ENCODE measurements around the gene ZNF195. TPM values are rescaled to one million over a fixed set of nuclear protein-coding genes. Genes with fewer than 3 reads are reported as not detected.

The ZNF195 gene
- total and polyA plus RNA-seq, 4 donors = 6.0 to 18.4 (median 11.4) TPM

DNA sequence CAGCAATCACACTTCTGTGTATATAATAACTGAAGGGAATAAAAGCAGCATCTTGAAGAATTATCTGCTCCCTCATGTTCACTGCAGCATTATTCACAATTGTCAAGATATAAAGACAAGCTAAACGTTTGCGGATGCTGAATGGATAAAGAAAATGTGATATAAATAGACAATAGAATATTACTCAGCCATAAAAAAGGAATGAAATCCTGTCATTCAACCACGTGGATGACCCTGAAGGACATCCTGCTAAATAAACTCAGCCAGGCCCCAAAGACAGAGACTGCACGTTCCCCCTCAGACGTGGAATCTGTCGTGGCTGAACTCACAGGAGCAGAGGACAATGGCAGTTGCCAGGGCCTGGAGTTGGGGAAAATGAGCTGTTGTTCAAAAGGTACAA, 9.6 kb downstream of the ZNF195 start:
- Histone ChIP-seq H3K27me3 (ENCODE audit: control insufficient read depth in 1 of 2, insufficient read depth in 2 of 2, low read length in 1 of 2) (no peaks in the 10 kb centered on the region), H3K36me3 (ENCODE audit: control insufficient read depth in 1 of 2, insufficient read depth in 2 of 2, low read length in 1 of 2) (peaks cover 13 to 14% of the 10 kb centered on the region in 2 donors), H3K4me3 (ENCODE audit: low read length in 2 of 2) (no peak overlapping the region), H3K27ac (ENCODE audit: low read depth in 1 of 2, low read length in 2 of 2) (no peak overlapping the region), H3K9me3 (ENCODE audit: control insufficient read depth, low read length) (no peaks in the 10 kb centered on the region), H3K4me1 (ENCODE audit: control insufficient read depth in 1 of 2, insufficient read depth in 2 of 2, low read length in 2 of 2) (no peaks in the 10 kb centered on the region)
- DNase-seq = no peak
- intact Hi-C loops (cut with DNase I) = no loop called here
- WGBS, 2 donors = 80 to 95% methylated on average over 6 of the region's 6 CpGs
- ATAC-seq (ENCODE audit: low FRiP score) = no peak

DNA sequence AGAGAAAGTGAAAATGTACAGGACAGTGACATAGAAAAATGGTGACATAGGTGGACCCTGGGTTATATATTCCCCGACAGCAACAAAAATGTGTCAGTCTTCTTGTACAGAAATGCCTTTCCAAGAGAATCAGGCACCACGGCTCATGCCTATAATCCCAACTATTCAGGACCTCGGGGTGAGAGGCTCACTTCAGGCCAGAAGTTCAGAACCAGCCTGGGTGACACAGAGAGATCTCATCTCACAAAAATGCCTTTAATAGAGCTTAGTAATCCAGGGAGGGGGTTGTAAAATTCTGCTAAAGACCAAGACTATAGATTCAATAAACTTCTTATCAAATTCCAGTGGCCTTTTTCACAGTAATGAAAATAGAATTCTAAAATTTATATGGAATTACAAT, 10.7 kb downstream of the ZNF195 start:
- Histone ChIP-seq H3K36me3 (ENCODE audit: control insufficient read depth in 1 of 2, insufficient read depth in 2 of 2, low read length in 1 of 2) (peaks cover 13 to 20% of the 10 kb centered on the region in 2 donors), H3K4me3 (ENCODE audit: low read length in 2 of 2) (no peak overlapping the region), H3K9me3 (ENCODE audit: control insufficient read depth, low read length) (peaks cover 2% of the 10 kb centered on the region), H3K27me3 (ENCODE audit: control insufficient read depth in 1 of 2, insufficient read depth in 2 of 2, low read length in 1 of 2) (no peaks in the 10 kb centered on the region), H3K27ac (ENCODE audit: low read depth in 1 of 2, low read length in 2 of 2) (no peak overlapping the region), H3K4me1 (ENCODE audit: control insufficient read depth in 1 of 2, insufficient read depth in 2 of 2, low read length in 2 of 2) (no peaks in the 10 kb centered on the region)
- intact Hi-C loops (cut with DNase I) = no loop called here
- ATAC-seq (ENCODE audit: low FRiP score) = no peak
- WGBS, 2 donors = 92% methylated on average over 3 of the region's 3 CpGs
- DNase-seq = no peak

DNA sequence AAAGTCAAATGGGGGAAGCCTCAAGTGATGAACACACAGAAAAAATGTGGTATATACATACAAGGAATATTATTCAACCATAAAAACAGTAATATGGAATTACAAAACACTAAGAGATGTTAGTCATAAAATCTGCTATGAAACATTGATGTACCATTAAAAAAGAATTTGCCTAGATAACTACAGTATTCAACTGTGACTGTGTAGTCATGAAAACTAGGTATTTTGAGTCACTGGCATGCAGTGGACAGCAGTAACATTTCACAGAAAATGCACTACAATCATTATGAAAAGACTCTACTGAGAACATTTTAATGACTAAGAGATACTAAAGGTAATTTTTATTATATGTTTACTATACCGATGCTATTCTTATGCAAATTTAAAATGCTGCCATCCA, 11.7 kb downstream of the ZNF195 start:
- Histone ChIP-seq H3K4me3 (ENCODE audit: low read length in 2 of 2) (no peak overlapping the region), H3K27ac (ENCODE audit: low read depth in 1 of 2, low read length in 2 of 2) (no peak overlapping the region), H3K9me3 (ENCODE audit: control insufficient read depth, low read length) (peaks cover 2% of the 10 kb centered on the region), H3K36me3 (ENCODE audit: control insufficient read depth in 1 of 2, insufficient read depth in 2 of 2, low read length in 1 of 2) (peaks cover 13 to 20% of the 10 kb centered on the region in 2 donors), H3K4me1 (ENCODE audit: control insufficient read depth in 1 of 2, insufficient read depth in 2 of 2, low read length in 2 of 2) (no peaks in the 10 kb centered on the region), H3K27me3 (ENCODE audit: control insufficient read depth in 1 of 2, insufficient read depth in 2 of 2, low read length in 1 of 2) (no peaks in the 10 kb centered on the region)
- DNase-seq (no peak), ATAC-seq (ENCODE audit: low FRiP score) (no peak)
- intact Hi-C loops (cut with DNase I) = no loop called here
- 98 to 100% methylated on average over 1 of the region's 1 CpG for WGBS, 2 donors

DNA sequence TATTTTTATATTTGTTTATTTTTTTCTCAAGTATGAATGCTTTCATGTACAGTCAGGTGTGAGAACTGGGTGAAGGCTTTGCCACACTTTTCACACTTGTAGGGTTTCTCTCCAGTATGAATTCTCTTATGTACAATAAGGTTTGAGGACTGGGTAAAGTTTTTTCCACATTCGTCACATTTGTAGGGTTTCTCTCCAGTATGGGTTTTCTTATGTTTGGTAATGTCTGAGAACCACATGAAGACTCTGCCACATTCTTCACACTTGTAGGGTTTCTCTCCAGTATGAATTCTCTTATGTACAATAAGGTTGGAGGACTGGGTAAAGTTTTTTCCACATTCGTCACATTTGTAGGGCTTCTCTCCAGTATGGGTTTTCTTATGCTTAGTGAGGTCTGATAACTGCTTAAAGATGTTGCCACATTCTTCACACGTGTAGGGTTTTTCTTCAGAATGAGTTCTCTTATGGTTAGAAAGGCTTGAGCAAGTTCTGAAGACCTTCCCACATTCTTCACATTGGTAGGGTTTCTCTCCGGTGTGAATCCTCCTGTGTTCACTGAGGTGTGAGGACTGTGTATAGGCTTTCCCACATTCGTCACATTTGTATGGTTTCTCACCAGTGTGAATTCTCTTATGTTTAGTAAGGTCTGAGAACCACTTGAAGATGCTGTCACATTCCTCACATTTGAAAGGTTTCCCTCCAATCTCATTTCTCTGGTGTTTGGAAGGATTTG, 19.7 kb downstream of the ZNF195 start:
- no peaks in the 10 kb centered on the region for H3K4me1 ChIP-seq (ENCODE audit: control insufficient read depth in 1 of 2, insufficient read depth in 2 of 2, low read length in 2 of 2)
- DNase-seq (no peak), ATAC-seq (ENCODE audit: low FRiP score) (no peak)
- H3K27ac ChIP-seq (ENCODE audit: low read depth in 1 of 2, low read length in 2 of 2) = no peak overlapping the region
- peaks cover 15 to 32% of the 10 kb centered on the region in 2 donors for H3K36me3 ChIP-seq (ENCODE audit: control insufficient read depth in 1 of 2, insufficient read depth in 2 of 2, low read length in 1 of 2)
- WGBS, 2 donors = 96 to 100% methylated on average over 5 of the region's 5 CpGs
- H3K9me3 ChIP-seq (ENCODE audit: control insufficient read depth, low read length) = peaks cover 14% of the 10 kb centered on the region
- intact Hi-C loops (cut with DNase I) = no loop called here
- no peaks in the 10 kb centered on the region for H3K27me3 ChIP-seq (ENCODE audit: control insufficient read depth in 1 of 2, insufficient read depth in 2 of 2, low read length in 1 of 2)
- H3K4me3 ChIP-seq (ENCODE audit: low read length in 2 of 2) = no peak overlapping the region

DNA sequence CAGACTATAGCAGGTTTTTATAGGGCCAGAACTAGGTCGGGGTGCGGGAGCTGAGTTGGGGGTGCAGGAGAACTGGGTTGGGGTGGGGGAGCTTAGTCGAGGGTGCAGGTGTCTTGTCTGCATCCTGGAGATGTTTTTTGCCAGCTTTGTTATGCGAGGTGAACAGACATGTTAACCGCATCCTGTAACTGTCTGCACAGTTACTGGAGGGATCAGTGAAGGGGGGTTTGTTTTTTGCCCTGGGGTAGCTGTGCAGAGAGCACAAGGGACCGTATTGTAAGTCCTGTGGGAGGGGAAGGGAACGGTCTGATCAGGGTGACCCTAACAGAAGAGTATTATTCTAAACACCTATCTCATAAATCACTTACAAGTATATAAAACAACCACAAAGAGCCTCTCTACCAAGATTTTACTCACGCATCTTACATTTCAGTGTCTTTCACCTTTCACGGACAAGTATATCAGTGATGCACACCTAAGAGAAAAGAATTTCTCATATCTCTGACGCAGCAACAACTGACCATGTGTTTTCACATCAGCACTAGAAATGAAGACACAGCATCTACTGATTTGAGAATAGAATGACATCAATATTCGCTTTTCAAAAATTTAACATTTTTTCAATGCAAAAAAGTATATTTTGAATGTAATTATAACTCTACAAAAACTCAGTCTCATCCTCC, 20.8 kb downstream of the ZNF195 start:
- peaks cover 15 to 26% of the 10 kb centered on the region in 2 donors for H3K36me3 ChIP-seq (ENCODE audit: control insufficient read depth in 1 of 2, insufficient read depth in 2 of 2, low read length in 1 of 2)

DNA sequence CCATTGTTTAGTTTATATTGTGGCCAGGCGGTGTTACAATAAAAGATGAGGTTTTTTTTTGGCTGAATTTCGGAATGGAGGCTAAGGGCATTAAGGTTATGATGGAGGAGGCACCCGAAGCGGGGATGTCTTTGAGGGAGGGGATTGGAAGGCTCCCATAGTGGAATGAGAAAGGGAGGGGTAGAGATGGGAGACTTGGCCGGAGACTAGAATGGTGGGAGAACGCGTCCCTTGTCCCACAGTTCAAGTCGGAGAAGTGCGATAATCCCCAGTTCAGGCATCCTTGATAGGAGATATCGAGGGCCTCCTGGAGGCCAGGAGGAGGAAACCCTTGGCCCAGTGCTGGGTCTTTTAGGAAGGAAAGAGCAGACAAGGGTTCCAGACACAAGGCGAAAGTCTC, 21.6 kb downstream of the ZNF195 start:
- Histone ChIP-seq H3K27me3 (ENCODE audit: control insufficient read depth in 1 of 2, insufficient read depth in 2 of 2, low read length in 1 of 2) (no peaks in the 10 kb centered on the region), H3K4me3 (ENCODE audit: low read length in 2 of 2) (no peak overlapping the region), H3K36me3 (ENCODE audit: control insufficient read depth in 1 of 2, insufficient read depth in 2 of 2, low read length in 1 of 2) (peaks cover 15 to 26% of the 10 kb centered on the region in 2 donors), H3K9me3 (ENCODE audit: control insufficient read depth, low read length) (peaks cover 14% of the 10 kb centered on the region), H3K27ac (ENCODE audit: low read depth in 1 of 2, low read length in 2 of 2) (no peak overlapping the region), H3K4me1 (ENCODE audit: control insufficient read depth in 1 of 2, insufficient read depth in 2 of 2, low read length in 2 of 2) (no peaks in the 10 kb centered on the region)
- WGBS, 2 donors = 89 to 97% methylated on average over 11 of the region's 11 CpGs
- intact Hi-C loops (cut with DNase I) = no loop called here
- DNase-seq (no peak), ATAC-seq (ENCODE audit: low FRiP score) (no peak)

More for the DNA sequence above, 20.8 kb downstream of the ZNF195 start:
- no peak overlapping the region for H3K4me3 ChIP-seq (ENCODE audit: low read length in 2 of 2)
- ATAC-seq (ENCODE audit: low FRiP score) (no peak), DNase-seq (no peak)
- intact Hi-C loops (cut with DNase I) = no loop called here
- 88 to 92% methylated on average over 11 of the region's 11 CpGs for WGBS, 2 donors
- H3K9me3 ChIP-seq (ENCODE audit: control insufficient read depth, low read length) = peaks cover 14% of the 10 kb centered on the region
- H3K27me3 ChIP-seq (ENCODE audit: control insufficient read depth in 1 of 2, insufficient read depth in 2 of 2, low read length in 1 of 2) = no peaks in the 10 kb centered on the region
- H3K4me1 ChIP-seq (ENCODE audit: control insufficient read depth in 1 of 2, insufficient read depth in 2 of 2, low read length in 2 of 2) = no peaks in the 10 kb centered on the region
- H3K27ac ChIP-seq (ENCODE audit: low read depth in 1 of 2, low read length in 2 of 2) = no peak overlapping the region

DNA sequence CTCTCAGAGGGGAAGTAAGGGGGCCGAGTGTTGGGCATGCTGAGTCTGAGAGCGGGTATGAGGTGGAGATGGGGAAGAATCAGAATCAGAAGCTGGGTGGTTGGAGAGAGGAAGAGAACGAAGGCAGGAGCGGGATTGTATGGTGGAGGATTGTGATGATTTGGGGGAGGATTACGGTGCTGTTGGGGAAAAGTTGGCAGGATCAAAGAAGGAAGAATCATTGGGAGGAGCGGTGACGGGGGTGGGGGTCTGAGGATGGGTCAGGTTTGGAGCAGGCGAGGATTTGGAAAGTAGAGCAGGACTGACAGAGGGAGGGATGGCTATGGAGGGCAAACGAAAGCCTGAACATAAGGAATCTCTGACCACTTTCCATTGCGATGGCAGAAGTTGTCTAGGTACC, 22.1 kb downstream of the ZNF195 start:
- Histone ChIP-seq H3K4me3 (ENCODE audit: low read length in 2 of 2) (no peak overlapping the region), H3K36me3 (ENCODE audit: control insufficient read depth in 1 of 2, insufficient read depth in 2 of 2, low read length in 1 of 2) (peaks cover 15 to 26% of the 10 kb centered on the region in 2 donors), H3K27me3 (ENCODE audit: control insufficient read depth in 1 of 2, insufficient read depth in 2 of 2, low read length in 1 of 2) (no peaks in the 10 kb centered on the region), H3K4me1 (ENCODE audit: control insufficient read depth in 1 of 2, insufficient read depth in 2 of 2, low read length in 2 of 2) (no peaks in the 10 kb centered on the region), H3K27ac (ENCODE audit: low read depth in 1 of 2, low read length in 2 of 2) (no peak overlapping the region), H3K9me3 (ENCODE audit: control insufficient read depth, low read length) (peaks cover 15% of the 10 kb centered on the region)
- 96 to 97% methylated on average over 10 of the region's 10 CpGs for WGBS, 2 donors
- ATAC-seq (ENCODE audit: low FRiP score) = no peak
- intact Hi-C loops (cut with DNase I) = no loop called here
- no peak for DNase-seq

DNA sequence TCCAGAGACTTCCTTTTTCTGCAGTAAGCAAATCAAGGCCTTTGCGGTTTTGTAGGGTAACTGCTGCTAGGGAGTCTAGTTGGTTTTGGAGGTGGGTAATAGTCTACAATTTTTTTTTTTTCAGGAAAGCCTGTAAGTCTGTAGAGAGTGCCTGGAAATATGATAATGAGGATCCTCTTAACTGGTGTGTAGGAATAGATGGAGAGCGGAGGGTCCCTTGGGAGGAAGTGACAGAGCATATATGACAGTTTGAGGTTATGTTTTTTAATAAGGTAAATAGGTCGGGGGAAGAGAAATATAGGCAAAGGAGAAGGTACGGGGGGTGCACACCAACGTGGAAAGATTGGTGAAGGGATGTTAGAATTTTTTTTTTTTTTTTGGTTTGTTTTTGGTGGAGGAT, 25.9 kb downstream of the ZNF195 start:
- H3K36me3 ChIP-seq (ENCODE audit: control insufficient read depth in 1 of 2, insufficient read depth in 2 of 2, low read length in 1 of 2) = no peaks in the 10 kb centered on the region
- DNase-seq = no peak
- H3K27ac ChIP-seq (ENCODE audit: low read depth in 1 of 2, low read length in 2 of 2) = no peak overlapping the region
- H3K4me3 ChIP-seq (ENCODE audit: low read length in 2 of 2) = no peak overlapping the region
- WGBS, 2 donors = 91% methylated on average over 5 of the region's 5 CpGs
- H3K27me3 ChIP-seq (ENCODE audit: control insufficient read depth in 1 of 2, insufficient read depth in 2 of 2, low read length in 1 of 2) = no peaks in the 10 kb centered on the region
- intact Hi-C loops (cut with DNase I) = no loop called here
- ATAC-seq (ENCODE audit: low FRiP score) = no peak
- H3K9me3 ChIP-seq (ENCODE audit: control insufficient read depth, low read length) = peaks cover 3% of the 10 kb centered on the region
- H3K4me1 ChIP-seq (ENCODE audit: control insufficient read depth in 1 of 2, insufficient read depth in 2 of 2, low read length in 2 of 2) = no peaks in the 10 kb centered on the region

DNA sequence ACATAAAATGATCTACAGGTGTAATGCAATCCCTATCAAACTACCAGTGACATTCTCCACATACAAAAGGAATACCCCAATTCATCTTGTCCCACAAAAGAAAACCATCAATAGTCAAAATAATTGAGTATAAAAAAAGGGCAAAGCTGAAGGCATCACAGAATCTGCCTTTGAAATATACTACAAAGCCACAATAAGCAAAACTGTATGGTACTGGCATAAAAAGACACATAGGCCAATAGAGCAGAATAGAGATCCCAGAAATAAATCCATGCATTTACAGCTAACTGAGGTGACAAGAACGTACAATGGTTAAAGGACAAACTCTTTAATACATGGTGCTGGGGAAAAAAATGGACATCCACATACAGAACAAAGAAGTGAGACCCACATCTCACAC, 31.8 kb downstream of the ZNF195 start:
- Histone ChIP-seq H3K4me3 (ENCODE audit: low read length in 2 of 2) (no peak overlapping the region), H3K4me1 (ENCODE audit: control insufficient read depth in 1 of 2, insufficient read depth in 2 of 2, low read length in 2 of 2) (no peaks in the 10 kb centered on the region), H3K27me3 (ENCODE audit: control insufficient read depth in 1 of 2, insufficient read depth in 2 of 2, low read length in 1 of 2) (no peaks in the 10 kb centered on the region), H3K9me3 (ENCODE audit: control insufficient read depth, low read length) (peaks cover under 1% of the 10 kb centered on the region), H3K27ac (ENCODE audit: low read depth in 1 of 2, low read length in 2 of 2) (no peak overlapping the region), H3K36me3 (ENCODE audit: control insufficient read depth in 1 of 2, insufficient read depth in 2 of 2, low read length in 1 of 2) (no peaks in the 10 kb centered on the region)
- DNase-seq (no peak), ATAC-seq (ENCODE audit: low FRiP score) (no peak)
- intact Hi-C loops (cut with DNase I) = no loop called here
- 86 to 87% methylated on average over 1 of the region's 1 CpG for WGBS, 2 donors

All from aorta (tissue), 5 donors.